ENCODE results near the gene MTARC2. TPM values are rescaled to one million over a fixed set of nuclear protein-coding genes. Genes with fewer than 3 reads are reported as not detected.

MTARC2 gene
- total and polyA plus RNA-seq, 2 donors: 1.6 to 9.5 TPM

DNA sequence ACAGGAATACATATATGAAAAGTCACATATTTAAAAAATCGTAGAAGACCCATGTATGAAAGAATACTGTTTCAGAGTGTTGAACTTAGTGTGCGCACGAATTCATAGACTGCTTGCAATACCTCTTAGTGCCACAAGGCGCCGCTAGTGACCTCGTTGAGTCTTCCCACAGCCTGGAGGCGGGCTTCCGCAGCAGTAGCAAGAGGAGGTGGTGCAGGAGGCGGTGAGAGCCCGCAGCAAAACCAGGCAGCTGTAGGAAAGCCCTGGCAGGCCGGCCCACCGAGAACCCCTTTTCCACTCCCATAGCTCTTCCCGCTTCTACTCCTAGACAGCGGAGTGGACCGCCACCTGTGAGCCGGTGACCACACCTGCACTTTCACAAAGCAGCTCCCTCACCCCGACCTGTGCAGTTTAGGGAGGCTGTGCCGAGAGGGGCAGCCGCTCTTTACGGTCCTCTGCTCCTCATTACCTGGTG, 62.1 kb downstream of the MTARC2 start:
- Histone ChIP-seq H3K4me1 (ENCODE audit: control insufficient read depth in 2 of 2, insufficient read depth in 2 of 2, low read length in 2 of 2) (peaks cover 0 to 4% of the 10 kb centered on the region in 2 donors), H3K9me3 (ENCODE audit: control insufficient read depth in 2 of 2, insufficient read depth in 1 of 2, low read length in 1 of 2) (no peaks in the 10 kb centered on the region), H3K27me3 (ENCODE audit: control insufficient read depth in 2 of 2, insufficient read depth in 1 of 2, low read length in 1 of 2) (no peaks in the 10 kb centered on the region), H3K4me3 (ENCODE audit: low read length in 2 of 2) (no peak overlapping the region), H3K27ac (ENCODE audit: low read depth in 1 of 2, low read length in 1 of 2) (no peak overlapping the region), H3K36me3 (ENCODE audit: control insufficient read depth in 2 of 2, insufficient read depth in 2 of 2, low read length in 1 of 2) (no peaks in the 10 kb centered on the region)
- peak; percentile 34 to 82 (median 58) for DNase-seq (ENCODE audit: low read depth in 6 of 9, low spot score in 9 of 9)
- 24% methylated on average over 20 of the region's 20 CpGs for WGBS

DNA sequence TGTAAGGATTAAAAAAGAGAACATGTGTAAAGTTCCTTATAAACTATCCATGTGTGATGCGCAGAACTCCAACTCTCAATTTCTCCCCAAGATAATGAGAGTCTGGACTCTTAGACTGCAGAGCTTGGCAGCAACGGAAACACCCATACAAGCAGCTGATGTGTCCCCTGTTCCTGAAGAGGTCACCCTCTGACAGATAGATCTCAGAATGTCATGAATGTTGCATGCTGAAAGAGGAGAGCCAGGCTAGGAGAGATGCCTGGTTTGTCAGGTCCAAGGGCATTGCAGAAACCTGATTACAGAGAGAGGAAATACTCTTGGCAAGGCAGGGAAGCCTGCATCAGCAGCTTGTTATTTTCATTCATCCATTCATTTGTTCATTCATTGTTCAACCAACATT, 62.8 kb downstream of the MTARC2 start:
- H3K27me3 ChIP-seq (ENCODE audit: control insufficient read depth in 2 of 2, insufficient read depth in 1 of 2, low read length in 1 of 2): no peaks in the 10 kb centered on the region
- no peak overlapping the region for H3K27ac ChIP-seq (ENCODE audit: low read depth in 1 of 2, low read length in 1 of 2)
- no peaks in the 10 kb centered on the region for H3K9me3 ChIP-seq (ENCODE audit: control insufficient read depth in 2 of 2, insufficient read depth in 1 of 2, low read length in 1 of 2)
- 73% methylated on average over 2 of the region's 2 CpGs for WGBS
- DNase-seq (ENCODE audit: low read depth in 6 of 9, low spot score in 9 of 9): no peak
- H3K36me3 ChIP-seq (ENCODE audit: control insufficient read depth in 2 of 2, insufficient read depth in 2 of 2, low read length in 1 of 2): no peaks in the 10 kb centered on the region
- H3K4me3 ChIP-seq (ENCODE audit: low read length in 2 of 2): no peak overlapping the region
- H3K4me1 ChIP-seq (ENCODE audit: control insufficient read depth in 2 of 2, insufficient read depth in 2 of 2, low read length in 2 of 2): peaks cover 0 to 4% of the 10 kb centered on the region in 2 donors

DNA sequence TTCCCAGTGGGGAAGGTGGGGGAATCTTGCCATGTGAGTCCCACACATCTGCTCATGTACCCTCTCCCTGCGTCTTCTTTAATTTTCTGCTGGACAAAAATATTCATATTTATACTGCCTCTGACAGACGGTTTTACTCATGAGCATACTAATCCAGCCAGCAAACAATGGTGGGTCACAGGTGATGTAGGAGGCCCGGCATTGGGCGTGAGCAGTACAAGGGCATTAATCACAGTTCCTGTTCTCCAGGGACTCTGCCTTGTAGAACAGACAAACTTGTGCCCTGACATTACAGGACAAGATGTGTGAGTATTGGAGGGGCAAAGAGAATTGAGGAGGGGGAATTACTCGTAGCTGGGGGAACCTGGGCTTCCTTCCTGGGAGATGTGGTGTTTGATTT, 63.6 kb downstream of the MTARC2 start:
- Histone ChIP-seq H3K27ac (ENCODE audit: low read depth in 1 of 2, low read length in 1 of 2) (no peak overlapping the region), H3K9me3 (ENCODE audit: control insufficient read depth in 2 of 2, insufficient read depth in 1 of 2, low read length in 1 of 2) (no peaks in the 10 kb centered on the region), H3K36me3 (ENCODE audit: control insufficient read depth in 2 of 2, insufficient read depth in 2 of 2, low read length in 1 of 2) (no peaks in the 10 kb centered on the region), H3K4me3 (ENCODE audit: low read length in 2 of 2) (no peak overlapping the region), H3K4me1 (ENCODE audit: control insufficient read depth in 2 of 2, insufficient read depth in 2 of 2, low read length in 2 of 2) (peaks cover 0 to 4% of the 10 kb centered on the region in 2 donors), H3K27me3 (ENCODE audit: control insufficient read depth in 2 of 2, insufficient read depth in 1 of 2, low read length in 1 of 2) (no peaks in the 10 kb centered on the region)
- no peak for DNase-seq (ENCODE audit: low read depth in 6 of 9, low spot score in 9 of 9)
- WGBS: 95% methylated on average over 5 of the region's 5 CpGs

DNA sequence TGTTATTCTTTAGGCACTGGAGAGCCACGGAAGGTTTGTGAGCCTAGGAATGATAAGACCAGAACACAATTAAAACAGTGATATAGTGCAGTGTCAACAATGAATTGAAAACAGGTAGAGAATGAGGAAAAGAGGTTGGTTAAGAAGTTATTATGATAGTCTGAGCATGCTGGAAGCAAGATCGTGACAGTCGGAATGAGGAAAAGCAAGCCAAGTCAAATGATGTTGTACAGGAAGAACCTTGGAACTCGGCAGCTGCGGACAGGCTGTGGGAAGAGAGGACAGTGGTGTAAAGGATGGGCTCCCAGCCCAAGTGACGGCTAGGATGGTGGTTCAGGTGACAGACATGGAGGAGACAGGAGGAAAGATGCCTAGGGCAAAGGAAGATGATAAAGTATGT, 64.2 kb downstream of the MTARC2 start:
- WGBS: 73% methylated on average over 6 of the region's 6 CpGs
- H3K4me1 ChIP-seq (ENCODE audit: control insufficient read depth in 2 of 2, insufficient read depth in 2 of 2, low read length in 2 of 2): peaks cover 0 to 4% of the 10 kb centered on the region in 2 donors
- no peak for DNase-seq (ENCODE audit: low read depth in 6 of 9, low spot score in 9 of 9)
- no peaks in the 10 kb centered on the region for H3K9me3 ChIP-seq (ENCODE audit: control insufficient read depth in 2 of 2, insufficient read depth in 1 of 2, low read length in 1 of 2)
- H3K27me3 ChIP-seq (ENCODE audit: control insufficient read depth in 2 of 2, insufficient read depth in 1 of 2, low read length in 1 of 2): no peaks in the 10 kb centered on the region
- H3K27ac ChIP-seq (ENCODE audit: low read depth in 1 of 2, low read length in 1 of 2): no peak overlapping the region
- no peaks in the 10 kb centered on the region for H3K36me3 ChIP-seq (ENCODE audit: control insufficient read depth in 2 of 2, insufficient read depth in 2 of 2, low read length in 1 of 2)
- H3K4me3 ChIP-seq (ENCODE audit: low read length in 2 of 2): no peak overlapping the region

DNA sequence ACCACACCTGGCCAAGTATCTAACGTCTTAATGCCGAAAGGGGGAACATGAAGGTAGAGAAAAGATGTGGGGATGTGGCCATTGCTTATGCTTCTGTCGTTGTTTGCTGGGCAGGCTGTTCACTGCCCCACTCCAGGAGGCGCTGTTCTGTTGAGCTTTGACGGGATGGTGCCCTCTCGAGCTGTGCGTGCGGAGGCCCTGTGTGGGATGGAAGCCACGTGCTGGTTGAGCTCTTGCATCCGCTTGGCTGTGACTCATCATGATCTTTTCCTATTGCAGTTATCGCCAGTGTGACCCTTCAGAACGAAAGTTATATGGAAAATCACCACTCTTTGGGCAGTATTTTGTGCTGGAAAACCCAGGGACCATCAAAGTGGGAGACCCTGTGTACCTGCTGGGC, 64.9 kb downstream of the MTARC2 start:
- WGBS: 93% methylated on average over 12 of the region's 12 CpGs
- H3K36me3 ChIP-seq (ENCODE audit: control insufficient read depth in 2 of 2, insufficient read depth in 2 of 2, low read length in 1 of 2): no peaks in the 10 kb centered on the region

DNA sequence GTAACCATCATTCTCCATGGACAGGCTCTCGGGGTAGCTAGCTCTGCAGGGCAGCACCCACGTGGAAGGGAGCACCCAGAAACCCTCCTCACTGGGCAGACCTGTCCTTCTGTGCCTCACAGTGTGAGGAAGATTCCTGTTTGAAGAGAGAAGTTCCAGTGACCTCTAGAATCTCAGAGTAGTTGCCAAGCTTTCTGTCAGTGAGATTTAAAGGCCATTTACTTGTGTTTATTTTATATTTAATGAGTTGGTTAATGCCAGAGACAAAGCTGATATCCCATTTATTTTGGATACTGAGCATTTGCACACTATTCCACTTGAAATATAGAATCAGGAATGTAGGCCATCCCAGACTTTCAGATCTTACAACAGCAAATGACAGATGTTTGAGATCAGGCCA, 67.3 kb downstream of the MTARC2 start:
- Histone ChIP-seq H3K27ac (ENCODE audit: low read depth in 1 of 2, low read length in 1 of 2) (no peak overlapping the region), H3K36me3 (ENCODE audit: control insufficient read depth in 2 of 2, insufficient read depth in 2 of 2, low read length in 1 of 2) (no peaks in the 10 kb centered on the region), H3K4me3 (ENCODE audit: low read length in 2 of 2) (no peak overlapping the region), H3K4me1 (ENCODE audit: control insufficient read depth in 2 of 2, insufficient read depth in 2 of 2, low read length in 2 of 2) (peaks cover 0 to 2% of the 10 kb centered on the region in 2 donors), H3K9me3 (ENCODE audit: control insufficient read depth in 2 of 2, insufficient read depth in 1 of 2, low read length in 1 of 2) (no peaks in the 10 kb centered on the region), H3K27me3 (ENCODE audit: control insufficient read depth in 2 of 2, insufficient read depth in 1 of 2, low read length in 1 of 2) (no peaks in the 10 kb centered on the region)
- no peak for DNase-seq (ENCODE audit: low read depth in 6 of 9, low spot score in 9 of 9)
- WGBS: 80% methylated on average over 2 of the region's 2 CpGs

More for the DNA sequence above, 64.9 kb downstream of the MTARC2 start:
- H3K27me3 ChIP-seq (ENCODE audit: control insufficient read depth in 2 of 2, insufficient read depth in 1 of 2, low read length in 1 of 2): no peaks in the 10 kb centered on the region
- no peak for DNase-seq (ENCODE audit: low read depth in 6 of 9, low spot score in 9 of 9)
- H3K9me3 ChIP-seq (ENCODE audit: control insufficient read depth in 2 of 2, insufficient read depth in 1 of 2, low read length in 1 of 2): no peaks in the 10 kb centered on the region
- H3K4me3 ChIP-seq (ENCODE audit: low read length in 2 of 2): no peak overlapping the region
- H3K27ac ChIP-seq (ENCODE audit: low read depth in 1 of 2, low read length in 1 of 2): no peak overlapping the region
- peaks cover 0 to 4% of the 10 kb centered on the region in 2 donors for H3K4me1 ChIP-seq (ENCODE audit: control insufficient read depth in 2 of 2, insufficient read depth in 2 of 2, low read length in 2 of 2)

DNA sequence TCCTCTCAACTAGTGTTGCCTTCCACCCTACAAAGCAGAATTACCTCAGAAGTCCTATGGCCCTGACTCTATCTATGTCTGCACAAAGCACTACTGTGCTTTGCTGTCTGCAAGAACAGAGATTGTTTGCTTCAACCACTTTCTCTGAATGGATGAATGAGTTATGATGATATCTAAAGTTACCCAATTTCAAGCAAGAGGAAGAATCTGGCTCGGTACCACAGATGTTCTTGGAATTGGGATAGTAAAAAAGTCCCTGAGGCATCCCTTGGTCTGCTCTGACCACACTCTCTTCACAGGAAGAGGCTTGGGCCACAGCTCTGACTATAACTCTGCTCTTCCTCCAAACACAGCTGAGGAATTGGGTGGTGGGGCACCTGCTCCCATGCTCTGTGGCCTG, 69.8 kb downstream of the MTARC2 start:
- no peaks in the 10 kb centered on the region for H3K36me3 ChIP-seq (ENCODE audit: control insufficient read depth in 2 of 2, insufficient read depth in 2 of 2, low read length in 1 of 2)
- H3K4me3 ChIP-seq (ENCODE audit: low read length in 2 of 2): no peak overlapping the region
- H3K27me3 ChIP-seq (ENCODE audit: control insufficient read depth in 2 of 2, insufficient read depth in 1 of 2, low read length in 1 of 2): no peaks in the 10 kb centered on the region
- H3K4me1 ChIP-seq (ENCODE audit: control insufficient read depth in 2 of 2, insufficient read depth in 2 of 2, low read length in 2 of 2): no peaks in the 10 kb centered on the region
- DNase-seq (ENCODE audit: low read depth in 6 of 9, low spot score in 9 of 9): no peak
- no peak overlapping the region for H3K27ac ChIP-seq (ENCODE audit: low read depth in 1 of 2, low read length in 1 of 2)
- 82% methylated on average over 1 of the region's 1 CpG for WGBS
- no peaks in the 10 kb centered on the region for H3K9me3 ChIP-seq (ENCODE audit: control insufficient read depth in 2 of 2, insufficient read depth in 1 of 2, low read length in 1 of 2)

DNA sequence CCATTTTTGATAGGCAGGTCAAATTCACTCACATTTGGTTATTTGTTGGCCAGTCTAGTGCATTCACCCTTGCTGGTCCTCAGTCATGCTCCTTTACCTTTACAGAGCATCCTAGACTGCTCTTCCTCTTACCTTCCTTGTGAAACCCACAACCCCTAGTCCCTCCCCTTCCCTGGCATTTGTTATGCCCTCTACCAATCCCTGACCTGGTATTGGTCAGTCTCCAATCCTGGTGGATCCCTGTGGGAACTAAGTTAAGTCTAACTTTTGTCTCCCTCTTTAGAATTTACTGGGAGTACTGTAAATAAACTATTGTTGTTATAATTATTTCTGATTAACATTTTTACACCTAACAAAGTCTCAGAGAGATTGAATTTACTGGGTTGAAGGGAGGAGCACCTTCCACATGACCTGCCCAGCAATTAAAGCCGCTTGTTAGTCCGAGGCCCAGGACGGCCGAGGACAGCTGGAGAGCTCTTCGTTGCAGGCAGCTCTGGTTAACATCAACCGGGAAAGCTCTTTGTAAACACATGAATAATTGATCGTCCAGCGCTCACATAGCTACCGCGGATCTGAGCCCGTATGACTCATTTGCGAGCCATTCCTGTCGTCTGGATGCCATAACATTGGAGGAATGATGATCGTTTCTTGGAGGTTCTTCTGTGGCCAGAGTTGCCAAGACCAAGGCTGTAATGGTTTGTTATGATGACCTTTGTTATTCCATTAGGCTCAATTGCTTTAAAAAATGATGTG, 70.5 kb downstream of the MTARC2 start:
- no peaks in the 10 kb centered on the region for H3K36me3 ChIP-seq (ENCODE audit: control insufficient read depth in 2 of 2, insufficient read depth in 2 of 2, low read length in 1 of 2)
- no peak overlapping the region for H3K4me3 ChIP-seq (ENCODE audit: low read length in 2 of 2)
- H3K27me3 ChIP-seq (ENCODE audit: control insufficient read depth in 2 of 2, insufficient read depth in 1 of 2, low read length in 1 of 2): no peaks in the 10 kb centered on the region
- H3K9me3 ChIP-seq (ENCODE audit: control insufficient read depth in 2 of 2, insufficient read depth in 1 of 2, low read length in 1 of 2): no peaks in the 10 kb centered on the region
- 93% methylated on average over 14 of the region's 14 CpGs for WGBS
- H3K4me1 ChIP-seq (ENCODE audit: control insufficient read depth in 2 of 2, insufficient read depth in 2 of 2, low read length in 2 of 2): no peaks in the 10 kb centered on the region
- H3K27ac ChIP-seq (ENCODE audit: low read depth in 1 of 2, low read length in 1 of 2): no peak overlapping the region
- DNase-seq (ENCODE audit: low read depth in 6 of 9, low spot score in 9 of 9): no peak

DNA sequence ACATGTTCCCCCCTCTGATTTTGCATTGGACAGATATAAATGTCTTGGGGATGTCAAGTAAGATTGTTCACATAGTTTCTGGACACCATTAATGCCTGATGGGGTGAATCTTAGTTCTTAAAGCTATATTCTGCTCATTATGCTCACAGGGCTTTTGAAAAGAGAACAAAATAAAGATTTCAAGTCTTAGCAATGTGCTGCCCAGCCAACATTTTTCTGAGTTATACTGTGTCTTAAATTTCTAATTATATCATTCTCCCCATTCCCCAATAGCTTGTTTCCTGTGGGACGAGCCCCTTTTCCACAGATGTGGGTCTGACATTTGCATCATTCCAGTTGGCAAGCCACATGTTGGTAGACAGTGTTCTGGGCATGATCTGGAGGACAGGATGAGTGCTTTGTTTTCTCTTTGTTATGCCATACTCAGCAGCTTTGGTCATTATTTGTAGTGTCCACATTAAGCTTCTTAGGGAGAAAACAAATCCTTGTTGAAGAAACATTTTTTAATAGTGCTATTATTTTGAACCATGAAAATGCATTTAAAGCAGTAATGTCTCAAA, 71.4 kb downstream of the MTARC2 start:
- Histone ChIP-seq H3K9me3 (ENCODE audit: control insufficient read depth in 2 of 2, insufficient read depth in 1 of 2, low read length in 1 of 2) (no peaks in the 10 kb centered on the region), H3K27ac (ENCODE audit: low read depth in 1 of 2, low read length in 1 of 2) (no peak overlapping the region), H3K36me3 (ENCODE audit: control insufficient read depth in 2 of 2, insufficient read depth in 2 of 2, low read length in 1 of 2) (no peaks in the 10 kb centered on the region), H3K27me3 (ENCODE audit: control insufficient read depth in 2 of 2, insufficient read depth in 1 of 2, low read length in 1 of 2) (no peaks in the 10 kb centered on the region), H3K4me1 (ENCODE audit: control insufficient read depth in 2 of 2, insufficient read depth in 2 of 2, low read length in 2 of 2) (no peaks in the 10 kb centered on the region), H3K4me3 (ENCODE audit: low read length in 2 of 2) (no peak overlapping the region)
- 75% methylated on average over 1 of the region's 1 CpG for WGBS
- no peak for DNase-seq (ENCODE audit: low read depth in 6 of 9, low spot score in 9 of 9)

Data from thymus (tissue), 11 donors.